Measurements from ENCODE around the gene CD99. TPM values are rescaled to one million over a fixed set of nuclear protein-coding genes. Genes with fewer than 3 reads are reported as not detected.
A peak's percentile ranks its signal among the peaks of the same experiment; 100 is the strongest.

The CD99 gene
- total and polyA plus RNA-seq, 2 experiments from 2014 or later = 329 to 565 TPM

- peak; percentile 71 for DNase-seq (ENCODE audit: low spot score)
- Histone ChIP-seq H3K27me3 (no peaks in the 10 kb centered on the region), H3K4me3 (no peak overlapping the region), H4K20me1 (ENCODE audit: insufficient read depth, poor library complexity, severe bottlenecking) (peaks cover 27% of the 10 kb centered on the region), H3K4me1 (ENCODE audit: insufficient read depth) (peaks cover 27% of the 10 kb centered on the region), H3K9me3 (ENCODE audit: low read depth) (no peaks in the 10 kb centered on the region), H3K9me2 (replicated peaks; ENCODE audit: insufficient read depth) (no peaks in the 10 kb centered on the region), H2AFZ (no peak overlapping the region), H3K79me2 (peaks cover 92% of the 10 kb centered on the region), H3K27ac (peak overlapping the region; percentile 92), H3K4me2 (peak overlapping the region; percentile 65), H3K36me3 (replicated peaks; ENCODE audit: insufficient read depth, low read depth) (no peaks in the 10 kb centered on the region)
- TF ChIP-seq CTCF (IDR thresholded peaks at IDR 0.05; ENCODE audit: poor library complexity) (no peak), EZH2phosphoT487 (IDR thresholded peaks at IDR 0.05; ENCODE audit: low read depth, severe bottlenecking, unreplicated experiment) (no peak), EZH2 (IDR thresholded peaks at IDR 0.05; ENCODE audit: borderline replicate concordance) (no peak)
- 46% methylated on average over 15 of the region's 15 CpGs for WGBS (ENCODE audit: low lambda C conversion rate, missing lambda C conversion rate)
Observed at GRCh38 chrX:2710041-2710840, 19.1 kb downstream of the CD99 start.

GRCh38 chrX:2711441-2711840, 20.3 kb downstream of the CD99 start:
- no peaks in the 10 kb centered on the region for H3K36me3 ChIP-seq (replicated peaks; ENCODE audit: insufficient read depth, low read depth)
- no peaks in the 10 kb centered on the region for H3K27me3 ChIP-seq
- H3K4me1 ChIP-seq (ENCODE audit: insufficient read depth) = peaks cover 22% of the 10 kb centered on the region
- H4K20me1 ChIP-seq (ENCODE audit: insufficient read depth, poor library complexity, severe bottlenecking) = peaks cover 26% of the 10 kb centered on the region
- no peak overlapping the region for H3K4me2 ChIP-seq
- DNase-seq (ENCODE audit: low spot score) = no peak
- no peak overlapping the region for H3K4me3 ChIP-seq
- H3K9me3 ChIP-seq (ENCODE audit: low read depth) = no peaks in the 10 kb centered on the region
- H3K27ac ChIP-seq = peak overlapping the region; percentile 92
- no peak for TF ChIP-seq EZH2 (IDR thresholded peaks at IDR 0.05; ENCODE audit: borderline replicate concordance)
- peaks cover 91% of the 10 kb centered on the region for H3K79me2 ChIP-seq
- H2AFZ ChIP-seq = no peak overlapping the region
- H3K9me2 ChIP-seq (replicated peaks; ENCODE audit: insufficient read depth) = no peaks in the 10 kb centered on the region
- 90% methylated on average over 2 of the region's 2 CpGs for WGBS (ENCODE audit: low lambda C conversion rate, missing lambda C conversion rate)

GRCh38 chrX:2712428-2712827, 21.3 kb downstream of the CD99 start:
- Histone ChIP-seq H3K4me3 (no peak overlapping the region), H3K27ac (no peak overlapping the region), H3K4me2 (no peak overlapping the region), H2AFZ (no peak overlapping the region), H3K36me3 (replicated peaks; ENCODE audit: insufficient read depth, low read depth) (no peaks in the 10 kb centered on the region), H3K79me2 (peaks cover 86% of the 10 kb centered on the region), H3K4me1 (ENCODE audit: insufficient read depth) (peaks cover 20% of the 10 kb centered on the region), H3K27me3 (no peaks in the 10 kb centered on the region), H4K20me1 (ENCODE audit: insufficient read depth, poor library complexity, severe bottlenecking) (peaks cover 26% of the 10 kb centered on the region), H3K9me2 (replicated peaks; ENCODE audit: insufficient read depth) (no peaks in the 10 kb centered on the region), H3K9me3 (ENCODE audit: low read depth) (no peaks in the 10 kb centered on the region)
- TF ChIP-seq EZH2 (IDR thresholded peaks at IDR 0.05; ENCODE audit: borderline replicate concordance) (no peak), EZH2phosphoT487 (IDR thresholded peaks at IDR 0.05; ENCODE audit: low read depth, severe bottlenecking, unreplicated experiment) (no peak), CTCF (IDR thresholded peaks at IDR 0.05; ENCODE audit: poor library complexity) (no peak)
- WGBS (ENCODE audit: low lambda C conversion rate, missing lambda C conversion rate) = 84% methylated on average over 9 of the region's 9 CpGs
- no peak for DNase-seq (ENCODE audit: low spot score)
